ENCODE measurements around the gene HSPA4.

- no peak for TF ChIP-seq EZH2 (IDR thresholded peaks at IDR 0.05; ENCODE audit: low read depth, unreplicated experiment)
- no peak for TF ChIP-seq REST (IDR thresholded peaks at IDR 0.05; ENCODE audit: unreplicated experiment)
- TF ChIP-seq CTCF (conservative IDR thresholded peaks at IDR 0.05; ENCODE audit: low read depth in 2 of 2), result no peak
- no peak for TF ChIP-seq CREB1 (CRISPR knock-in tag; IDR thresholded peaks at IDR 0.05; ENCODE audit: low read depth)
- no peak for TF ChIP-seq JUNB (IDR thresholded peaks at IDR 0.05; ENCODE audit: unreplicated experiment)
- no peak for TF ChIP-seq POLR2AphosphoS5 (IDR thresholded peaks at IDR 0.05; ENCODE audit: low read depth)
- no peak for TF ChIP-seq ETS1 (IDR thresholded peaks at IDR 0.05)
- no peak for TF ChIP-seq ZNF114 (CRISPR knock-in tag; IDR thresholded peaks at IDR 0.05)
- TF ChIP-seq STAT1 (IDR thresholded peaks at IDR 0.05; ENCODE audit: unreplicated experiment), result no peak
- TF ChIP-seq EZH2phosphoT487 (IDR thresholded peaks at IDR 0.05; ENCODE audit: unreplicated experiment), result no peak
- no peak for TF ChIP-seq ZNF331 (CRISPR knock-in tag; IDR thresholded peaks at IDR 0.05; ENCODE audit: low read depth)
- no peak for TF ChIP-seq ZNF462 (CRISPR knock-in tag; IDR thresholded peaks at IDR 0.05)
These were observed 80.9 kb downstream of the HSPA4 start for GRCh38 chr5:133132717-133133116.
